Breast epithelium (tissue), 4 donors: ENCODE measurements around the gene ANKS1A. TPM values are rescaled to one million over a fixed set of nuclear protein-coding genes. Genes with fewer than 3 reads are reported as not detected.

Experiments
- DNase-seq, 2 donors: peaks; one replicate each; pipeline ENCODE4 v3.0.0-alpha.2; 2019; ENCODE audit warnings: low spot score in 2 of 2
- H3K27ac ChIP-seq, 2 donors: fragments of 200-600 bp; sonication (generic) in 1 of 2; one replicate each; pipeline ENCODE4 v1.5.1; 2016 to 2019; ENCODE audit warnings: mild to moderate bottlenecking in 1 of 2
- H3K27me3 ChIP-seq, 2 donors: fragments of 200-600 bp; sonication (generic) in 1 of 2; one replicate each; pipeline versions ENCODE4 v1.5.1 to v1.6.0; 2017 to 2019; ENCODE audit warnings: control low read depth in 1 of 2, mild to moderate bottlenecking in 1 of 2
- H3K36me3 ChIP-seq: fragments of 200-600 bp; one replicate; pipeline ENCODE4 v1.5.1; 2019
- H3K4me1 ChIP-seq, 2 donors: fragments of 200-600 bp; sonication (generic); one replicate each; pipeline ENCODE4 v1.5.1; 2016 to 2019; ENCODE audit warnings: control low read depth in 1 of 2
- H3K4me3 ChIP-seq, 3 donors: fragments of 200-600 bp; sonication (generic); 1 replicate in 2 of 3; 2 replicates in 1 of 3; pipeline ENCODE4 v1.5.1; 2016 to 2019; ENCODE audit warnings: mild to moderate bottlenecking in 3 of 3, moderate library complexity in 2 of 3
- H3K9me3 ChIP-seq, 2 donors: fragments of 200-600 bp; sonication (generic) in 1 of 2; one replicate each; pipeline ENCODE4 v1.5.1; 2016 to 2019; ENCODE audit warnings: control low read depth in 1 of 2
- CTCF ChIP-seq, 3 donors: fragments of 450-650 bp; IDR thresholded peaks; one replicate each; pipeline ENCODE4 v1.5.1; 2016 to 2017; ENCODE audit warnings: antibody characterized with exemption in 3 of 3, mild to moderate bottlenecking in 3 of 3, moderate library complexity in 3 of 3
- POLR2A ChIP-seq: fragments of 450-650 bp; IDR thresholded peaks from one replicate; pipeline ENCODE4 v1.6.1; 2016; ENCODE audit warnings: antibody characterized with exemption, mild to moderate bottlenecking, moderate library complexity
- POLR2AphosphoS5 ChIP-seq, 3 donors: sonication (generic); formaldehyde crosslinking; IDR thresholded peaks; one replicate each; pipeline ENCODE4 v1.6.1; 2017; ENCODE audit warnings: antibody characterized with exemption in 3 of 3
- intact Hi-C: fragments of 100-400 bp; cut with DNase I; formaldehyde crosslinking; loops from one replicate; pipeline ENCODE4 v1.15.1; 2023; ENCODE audit warnings: low total_unique reads
- total RNA-seq, 3 donors: library from RNA; depleted of rRNA; stranded (reverse); fragments of >200 nt; gene quantifications; one replicate each; pipeline ENCODE4 v1.1.0, GENCODE V29; 2016

The ANKS1A gene
- total RNA-seq, 3 donors from 2014 or later, result 18.2 to 26.5 (median 23.4) TPM

- H3K9me3 ChIP-seq, result no peaks in the 10 kb centered on the region
- no peak overlapping the region for H3K4me3 ChIP-seq
- TF ChIP-seq POLR2AphosphoS5 (IDR thresholded peaks at IDR 0.05) (peak in 1 of 3 donors; percentile 13), POLR2A (no peak), CTCF (IDR thresholded peaks at IDR 0.05) (peak; percentile 86 to 90 (median 89))
- H3K36me3 ChIP-seq, result peaks cover 4% of the 10 kb centered on the region
- peak in 1 of 2 donors; percentile 39 for DNase-seq
- H3K27me3 ChIP-seq, result no peaks in the 10 kb centered on the region
- H3K4me1 ChIP-seq, result no peaks in the 10 kb centered on the region
- intact Hi-C loops, result loop anchor here (10.0 kb wide), 1 partner anchor 148 kb away; no protein-coding TSS in a partner anchor
- H3K27ac ChIP-seq, result no peak overlapping the region
These were observed 97.8 kb downstream of the ANKS1A start for GRCh38 chr6:34986845-34987246.

- Histone ChIP-seq H3K36me3 (peaks cover 4% of the 10 kb centered on the region), H3K4me1 (no peaks in the 10 kb centered on the region), H3K27me3 (no peaks in the 10 kb centered on the region), H3K4me3 (no peak overlapping the region), H3K9me3 (no peaks in the 10 kb centered on the region), H3K27ac (no peak overlapping the region)
- no peak for TF ChIP-seq POLR2AphosphoS5 (IDR thresholded peaks at IDR 0.05)
- no peak for TF ChIP-seq CTCF (IDR thresholded peaks at IDR 0.05)
- TF ChIP-seq POLR2A, result no peak
- no peak for DNase-seq
- intact Hi-C loops, result loop anchor here (10.0 kb wide), 1 partner anchor 147 kb away; no protein-coding TSS in a partner anchor
These were observed 98.5 kb downstream of the ANKS1A start for GRCh38 chr6:34987506-34987905.

GRCh38 chr6:34990971-34991560 is 102.0 kb downstream of the ANKS1A start:
- Histone ChIP-seq H3K4me3 (no peak overlapping the region), H3K27me3 (no peaks in the 10 kb centered on the region), H3K9me3 (no peaks in the 10 kb centered on the region), H3K36me3 (peaks cover 6% of the 10 kb centered on the region), H3K27ac (no peak overlapping the region), H3K4me1 (no peaks in the 10 kb centered on the region)
- TF ChIP-seq POLR2A (no peak), CTCF (IDR thresholded peaks at IDR 0.05) (no peak), POLR2AphosphoS5 (IDR thresholded peaks at IDR 0.05) (no peak)
- no peak for DNase-seq
- intact Hi-C loops, result no loop called here

- DNase-seq, result no peak
- no peak for TF ChIP-seq CTCF (IDR thresholded peaks at IDR 0.05)
- TF ChIP-seq POLR2AphosphoS5 (IDR thresholded peaks at IDR 0.05), result no peak
- no peak for TF ChIP-seq POLR2A
- H3K4me3 ChIP-seq, result no peak overlapping the region
- no peak overlapping the region for H3K27ac ChIP-seq
- intact Hi-C loops, result no loop called here
- H3K27me3 ChIP-seq, result no peaks in the 10 kb centered on the region
- H3K9me3 ChIP-seq, result no peaks in the 10 kb centered on the region
- peaks cover 6% of the 10 kb centered on the region for H3K36me3 ChIP-seq
- H3K4me1 ChIP-seq, result no peaks in the 10 kb centered on the region
These were observed 103.3 kb downstream of the ANKS1A start for GRCh38 chr6:34992376-34992775.

- no peak for DNase-seq
- Histone ChIP-seq H3K9me3 (no peaks in the 10 kb centered on the region), H3K36me3 (peaks cover 6% of the 10 kb centered on the region), H3K27me3 (no peaks in the 10 kb centered on the region), H3K4me3 (no peak overlapping the region), H3K27ac (no peak overlapping the region), H3K4me1 (no peaks in the 10 kb centered on the region)
- TF ChIP-seq POLR2AphosphoS5 (IDR thresholded peaks at IDR 0.05) (no peak), CTCF (IDR thresholded peaks at IDR 0.05) (no peak), POLR2A (no peak)
- intact Hi-C loops, result no loop called here
These were observed 104.2 kb downstream of the ANKS1A start for GRCh38 chr6:34993213-34993612.
